Esophagus muscularis mucosa (tissue), 4 donors: ENCODE results near the gene REPS1. TPM values are rescaled to one million over a fixed set of nuclear protein-coding genes. Genes with fewer than 3 reads are reported as not detected.

ENCODE experiments used
- DNase-seq: peaks from one replicate; pipeline ENCODE4 v3.0.0-alpha.2; 2017; ENCODE audit errors: extremely low spot score
- H3K27ac ChIP-seq, 4 donors: fragments of 200-600 bp; sonication (generic); replicated peaks in 1 of 4; 1 replicate in 3 of 4; 2 replicates in 1 of 4; pipeline ENCODE4 v1.5.1; 2016 to 2019; ENCODE audit warnings: mild to moderate bottlenecking in 1 of 4
- H3K27me3 ChIP-seq, 4 donors: fragments of 200-600 bp; sonication (generic); one replicate each; pipeline versions ENCODE4 v1.5.1 to v1.6.0; 2016 to 2019
- H3K36me3 ChIP-seq, 4 donors: fragments of 200-600 bp; sonication (generic); one replicate each; pipeline ENCODE4 v1.5.1; 2016 to 2019
- H3K4me1 ChIP-seq, 4 donors: fragments of 200-600 bp; sonication (generic); one replicate each; pipeline ENCODE4 v1.5.1; 2016 to 2019
- H3K4me3 ChIP-seq, 4 donors: fragments of 200-600 bp; sonication (generic); 1 replicate in 2 of 4; 2 replicates in 2 of 4; pipeline ENCODE4 v1.5.1; 2016 to 2019; ENCODE audit warnings: mild to moderate bottlenecking in 4 of 4, moderate library complexity in 1 of 4
- H3K9me3 ChIP-seq, 4 donors: fragments of 200-600 bp; sonication (generic); 1 replicate in 3 of 4; 2 replicates in 1 of 4; pipeline ENCODE4 v1.5.1; 2016 to 2019
- CTCF ChIP-seq, 3 experiments: fragments of 200-600 bp in 2 of 3; fragments of 450-650 bp in 1 of 3; sonication (generic) in 2 of 3; IDR thresholded peaks; one replicate each; pipeline ENCODE4 v1.5.1; 2017 to 2019; ENCODE audit warnings: antibody characterized with exemption in 3 of 3, mild to moderate bottlenecking in 2 of 3, moderate library complexity in 1 of 3
- EP300 ChIP-seq: sonication (generic); formaldehyde crosslinking; IDR thresholded peaks from one replicate; pipeline ENCODE4 v1.6.1; 2017; ENCODE audit warnings: antibody characterized with exemption
- POLR2A ChIP-seq: fragments of 450-650 bp; IDR thresholded peaks from one replicate; pipeline ENCODE4 v1.6.1; 2017; ENCODE audit warnings: antibody characterized with exemption, moderate library complexity, mild to moderate bottlenecking, low read depth
- POLR2AphosphoS5 ChIP-seq, 2 donors: sonication (generic); formaldehyde crosslinking; IDR thresholded peaks; one replicate each; pipeline ENCODE4 v1.6.1; 2017; ENCODE audit warnings: antibody characterized with exemption in 2 of 2
- WGBS: methylation state at CpG from one replicate; pipeline ENCODE4 v1.1.5; 2018; 5-methylcytosine and 5-hydroxymethylcytosine counted together
- intact Hi-C: fragments of 100-400 bp; cut with DNase I; formaldehyde crosslinking; loops from one replicate; pipeline ENCODE4 v1.15.1; 2023
- total RNA-seq, 4 donors: library from RNA; depleted of rRNA; stranded (reverse); fragments of >200 nt; gene quantifications; one replicate each; pipeline versions ENCODE4 v1.1.0 to v1.2.1, GENCODE V29; 2016

The REPS1 gene
- total RNA-seq, 4 donors from 2014 or later = 23.4 to 43.2 (median 30.1) TPM

GRCh38 chr6:138958595-138958994 is 29.5 kb downstream of the REPS1 start:
- intact Hi-C loops = no loop called here
- no peaks in the 10 kb centered on the region for H3K27me3 ChIP-seq
- H3K4me1 ChIP-seq = peaks cover 19 to 28% (median 24%) of the 10 kb centered on the region in 4 donors
- TF ChIP-seq POLR2A (no peak), CTCF (IDR thresholded peaks at IDR 0.05) (no peak), EP300 (no peak), POLR2AphosphoS5 (IDR thresholded peaks at IDR 0.05) (no peak)
- peak overlapping the region in 1 of 4 donors; percentile 27 for H3K27ac ChIP-seq
- no peaks in the 10 kb centered on the region for H3K9me3 ChIP-seq
- H3K4me3 ChIP-seq = no peak overlapping the region
- H3K36me3 ChIP-seq = no peaks in the 10 kb centered on the region
- no peak for DNase-seq
- 79% methylated on average over 1 of the region's 1 CpG for WGBS

- 42% methylated on average over 2 of the region's 2 CpGs for WGBS
- no peak for DNase-seq
- Histone ChIP-seq H3K9me3 (no peaks in the 10 kb centered on the region), H3K27me3 (no peaks in the 10 kb centered on the region), H3K27ac (peak overlapping the region; percentile 8 to 27 (median 17)), H3K4me1 (peaks cover 19 to 25% (median 21%) of the 10 kb centered on the region in 4 donors), H3K36me3 (no peaks in the 10 kb centered on the region), H3K4me3 (no peak overlapping the region)
- TF ChIP-seq POLR2AphosphoS5 (IDR thresholded peaks at IDR 0.05) = no peak
- intact Hi-C loops = no loop called here
Measured at GRCh38 chr6:138957903-138958302, 30.1 kb downstream of the REPS1 start.

GRCh38 chr6:138957484-138957883 is 30.6 kb downstream of the REPS1 start:
- Histone ChIP-seq H3K9me3 (no peaks in the 10 kb centered on the region), H3K27ac (peak overlapping the region in 3 of 4 donors; percentile 8 to 20 (median 14)), H3K4me3 (no peak overlapping the region), H3K4me1 (peaks cover 19 to 25% (median 21%) of the 10 kb centered on the region in 4 donors), H3K36me3 (no peaks in the 10 kb centered on the region), H3K27me3 (no peaks in the 10 kb centered on the region)
- 11% methylated on average over 2 of the region's 2 CpGs for WGBS
- intact Hi-C loops = no loop called here
- no peak for DNase-seq
- TF ChIP-seq EP300 (no peak), CTCF (IDR thresholded peaks at IDR 0.05) (no peak), POLR2AphosphoS5 (IDR thresholded peaks at IDR 0.05) (no peak), POLR2A (no peak)

- H3K4me3 ChIP-seq = no peak overlapping the region
- no peaks in the 10 kb centered on the region for H3K36me3 ChIP-seq
- no peak for DNase-seq
- H3K4me1 ChIP-seq = peaks cover 19 to 25% (median 21%) of the 10 kb centered on the region in 4 donors
- no peak for TF ChIP-seq CTCF (IDR thresholded peaks at IDR 0.05)
- no peak for TF ChIP-seq POLR2A
- TF ChIP-seq POLR2AphosphoS5 (IDR thresholded peaks at IDR 0.05) = no peak
- no peak for TF ChIP-seq EP300
- WGBS = 85% methylated on average over 3 of the region's 3 CpGs
- intact Hi-C loops = no loop called here
- no peaks in the 10 kb centered on the region for H3K27me3 ChIP-seq
- H3K9me3 ChIP-seq = no peaks in the 10 kb centered on the region
- H3K27ac ChIP-seq = no peak overlapping the region
Measured at GRCh38 chr6:138956244-138956924, 31.7 kb downstream of the REPS1 start.

- DNase-seq = no peak
- TF ChIP-seq POLR2A (no peak), POLR2AphosphoS5 (IDR thresholded peaks at IDR 0.05) (no peak), EP300 (no peak), CTCF (IDR thresholded peaks at IDR 0.05) (no peak)
- no peak overlapping the region for H3K27ac ChIP-seq
- H3K36me3 ChIP-seq = no peaks in the 10 kb centered on the region
- intact Hi-C loops = no loop called here
- peaks cover 19 to 27% (median 22%) of the 10 kb centered on the region in 4 donors for H3K4me1 ChIP-seq
- H3K4me3 ChIP-seq = no peak overlapping the region
- no peaks in the 10 kb centered on the region for H3K9me3 ChIP-seq
- H3K27me3 ChIP-seq = no peaks in the 10 kb centered on the region
Measured at GRCh38 chr6:138955262-138955661, 32.8 kb downstream of the REPS1 start.
